Liver (tissue), 9 donors: ENCODE data around the gene KRTAP5-11. TPM values are rescaled to one million over a fixed set of nuclear protein-coding genes. Genes with fewer than 3 reads are reported as not detected.

Experiments used
- DNase-seq: peaks from one replicate; pipeline ENCODE4 v3.0.0-alpha.2; 2017; ENCODE audit warnings: low spot score
- H3K27ac ChIP-seq, 2 donors: one replicate each; pipeline ENCODE4 v1.7.0; 2013; ENCODE audit warnings: inconsistent platforms in 2 of 2, low read length in 2 of 2, control low read depth in 1 of 2, low read depth in 1 of 2, mild to moderate bottlenecking in 1 of 2
- H3K27me3 ChIP-seq, 4 donors: one replicate each; pipeline versions ENCODE4 v1.6.1 to v1.7.0; 2013; ENCODE audit warnings: low read length in 3 of 4, inconsistent platforms in 1 of 4, mild to moderate bottlenecking in 1 of 4, moderate library complexity in 1 of 4; ENCODE audit not compliant: control insufficient read depth in 4 of 4, insufficient read depth in 4 of 4
- H3K36me3 ChIP-seq, 4 donors: one replicate each; pipeline versions ENCODE4 v1.6.1 to v1.7.0; 2013; ENCODE audit warnings: low read length in 3 of 4, mild to moderate bottlenecking in 3 of 4, low read depth in 1 of 4, moderate library complexity in 1 of 4; ENCODE audit not compliant: control insufficient read depth in 4 of 4, insufficient read depth in 3 of 4
- H3K4me1 ChIP-seq, 4 donors: one replicate each; pipeline versions ENCODE4 v1.6.1 to v1.7.0; 2013; ENCODE audit warnings: low read length in 3 of 4, mild to moderate bottlenecking in 3 of 4, moderate library complexity in 1 of 4; ENCODE audit not compliant: control insufficient read depth in 4 of 4, insufficient read depth in 4 of 4
- H3K4me3 ChIP-seq, 3 donors: one replicate each; pipeline versions ENCODE4 v1.6.1 to v1.7.0; 2013; ENCODE audit warnings: low read length in 3 of 3, control low read depth in 1 of 3, low read depth in 1 of 3, mild to moderate bottlenecking in 1 of 3
- H3K9ac ChIP-seq, 2 donors: one replicate each; pipeline ENCODE4 v1.7.0; 2013; ENCODE audit warnings: low read length in 2 of 2, mild to moderate bottlenecking in 2 of 2, moderate library complexity in 2 of 2, control low read depth in 1 of 2, low read depth in 1 of 2
- H3K9me3 ChIP-seq, 4 donors: one replicate each; pipeline versions ENCODE4 v1.6.1 to v1.7.0; 2013; ENCODE audit warnings: low read length in 3 of 4; ENCODE audit not compliant: control insufficient read depth in 4 of 4
- ATF3 ChIP-seq: IDR thresholded peaks from 2 replicates; pipeline ENCODE4 v1.6.1; 2016; ENCODE audit warnings: antibody characterized with exemption
- EGR1 ChIP-seq, 2 donors: IDR thresholded peaks; 2 replicates each; pipeline ENCODE4 v1.6.1; 2016 to 2018; ENCODE audit warnings: antibody characterized with exemption in 2 of 2, low read depth in 2 of 2
- GABPA ChIP-seq, 2 donors: IDR thresholded peaks in 1 of 2; conservative IDR thresholded peaks in 1 of 2; 2 replicates each; pipeline ENCODE4 v1.6.1; 2016; ENCODE audit warnings: antibody characterized with exemption in 2 of 2, mild to moderate bottlenecking in 1 of 2, moderate library complexity in 1 of 2
- HNF4A ChIP-seq, 2 donors: conservative IDR thresholded peaks; 2 replicates each; pipeline ENCODE4 v1.6.1; 2016; ENCODE audit warnings: antibody characterized with exemption in 2 of 2, mild to moderate bottlenecking in 2 of 2
- HNF4G ChIP-seq: IDR thresholded peaks from 2 replicates; pipeline ENCODE4 v1.6.1; 2016; ENCODE audit warnings: antibody characterized with exemption
- MAX ChIP-seq: IDR thresholded peaks from 2 replicates; pipeline ENCODE4 v1.6.1; 2016; ENCODE audit warnings: antibody characterized with exemption
- NR2F2 ChIP-seq: IDR thresholded peaks from 2 replicates; pipeline ENCODE4 v1.6.1; 2016; ENCODE audit warnings: antibody characterized with exemption
- RAD21 ChIP-seq, 2 donors: IDR thresholded peaks; 2 replicates each; pipeline ENCODE4 v1.6.1; 2016; ENCODE audit warnings: antibody characterized with exemption in 2 of 2, mild to moderate bottlenecking in 2 of 2
- RXRA ChIP-seq, 2 donors: IDR thresholded peaks; 2 replicates each; pipeline ENCODE4 v1.6.1; 2017 to 2018; ENCODE audit warnings: antibody characterized with exemption in 2 of 2, mild to moderate bottlenecking in 1 of 2
- TAF1 ChIP-seq: conservative IDR thresholded peaks from 2 replicates; pipeline ENCODE4 v1.6.1; 2016; ENCODE audit warnings: antibody characterized with exemption, mild to moderate bottlenecking
- YY1 ChIP-seq: IDR thresholded peaks from 2 replicates; pipeline ENCODE4 v1.6.1; 2016; ENCODE audit warnings: antibody characterized with exemption, mild to moderate bottlenecking
- WGBS: extraction: QIAGEN DNeasy Blood & Tissue Kit; methylation state at CpG from one replicate; pipeline ENCODE4 v1.1.7; 2013; 5-methylcytosine and 5-hydroxymethylcytosine counted together
- polyA plus RNA-seq, 2 donors: library from polyadenylated mRNA; stranded (reverse) in 1 of 2; unstranded in 1 of 2; fragments of 200-250 nt in 1 of 2; fragments of >200 nt in 1 of 2; fragmentation: Nextera tagmentation in 1 of 2; extraction: Ambion mirVana in 1 of 2; gene quantifications; one replicate each; pipeline versions ENCODE4 v1.2.1 to v1.2.3, GENCODE V29; 2013 to 2015
- total RNA-seq, 2 donors: library from RNA; depleted of rRNA; stranded (reverse); fragments of >200 nt; gene quantifications; one replicate each; pipeline ENCODE4 v1.2.3, GENCODE V29; 2014
- TF ChIP-seq, protein P1 (sequence below): IDR thresholded peaks from 2 replicates; pipeline ENCODE4 v1.6.1; 2016; ENCODE audit warnings: antibody characterized with exemption, mild to moderate bottlenecking
- TF ChIP-seq, protein P2 (sequence below): fragments of 150-350 bp; IDR thresholded peaks from 2 replicates; pipeline ENCODE4 v1.5.1; 2017; ENCODE audit warnings: improper control_type of control experiment, low read depth, low read length; ENCODE audit not compliant: missing input control
- TF ChIP-seq, protein P3 (sequence below): IDR thresholded peaks from 2 replicates; pipeline ENCODE4 v1.6.1; 2016; ENCODE audit warnings: antibody characterized with exemption
- donor health status: healthy.
- donor health status: healthy.
- donor health status: healthy.
- donor health status: healthy.
- donor health status: healthy.

Gene KRTAP5-11
- total and polyA plus RNA-seq, 4 donors: not detected

DNA sequence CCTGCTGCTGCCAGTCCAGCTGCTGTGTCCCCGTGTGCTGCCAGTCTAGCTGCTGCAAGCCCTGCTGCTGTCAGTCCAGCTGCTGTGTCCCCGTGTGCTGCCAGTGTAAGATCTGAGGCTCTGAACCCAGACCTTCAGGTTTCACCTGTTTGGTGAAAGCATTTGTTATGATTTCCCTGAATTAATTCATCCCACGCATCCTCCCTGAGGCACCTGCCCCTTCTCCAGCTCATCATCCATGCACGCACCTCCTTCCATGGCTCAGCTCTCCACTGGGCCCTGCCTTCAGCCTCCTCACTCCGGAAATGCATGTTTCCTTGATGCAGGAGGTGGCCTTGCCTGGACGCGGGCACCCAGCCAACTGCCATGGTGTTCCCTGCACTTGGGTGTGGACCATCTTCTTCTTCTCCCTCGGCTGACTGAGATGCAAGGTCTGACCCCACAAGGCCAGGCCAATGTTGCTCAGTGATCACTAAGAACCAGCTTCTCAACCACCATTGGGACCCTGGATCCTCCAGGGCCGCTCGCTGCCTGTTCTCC, 16.5 kb downstream of the KRTAP5-11 start:
- no peak overlapping the region for H3K27ac ChIP-seq
- 80% methylated on average over 10 of the region's 10 CpGs for WGBS
- H3K4me1 ChIP-seq: peaks cover 0 to 4% (median 3%) of the 10 kb centered on the region in 4 donors
- no peaks in the 10 kb centered on the region for H3K27me3 ChIP-seq
- no peak for DNase-seq
- no peaks in the 10 kb centered on the region for H3K36me3 ChIP-seq
- H3K9ac ChIP-seq: no peak overlapping the region
- no peak for TF ChIP-seq MAX
- TF ChIP-seq GABPA (IDR thresholded peaks at IDR 0.05 in 1 of 2, conservative IDR thresholded peaks at IDR 0.05 in 1 of 2): no peak
- TF ChIP-seq, protein P1, sequence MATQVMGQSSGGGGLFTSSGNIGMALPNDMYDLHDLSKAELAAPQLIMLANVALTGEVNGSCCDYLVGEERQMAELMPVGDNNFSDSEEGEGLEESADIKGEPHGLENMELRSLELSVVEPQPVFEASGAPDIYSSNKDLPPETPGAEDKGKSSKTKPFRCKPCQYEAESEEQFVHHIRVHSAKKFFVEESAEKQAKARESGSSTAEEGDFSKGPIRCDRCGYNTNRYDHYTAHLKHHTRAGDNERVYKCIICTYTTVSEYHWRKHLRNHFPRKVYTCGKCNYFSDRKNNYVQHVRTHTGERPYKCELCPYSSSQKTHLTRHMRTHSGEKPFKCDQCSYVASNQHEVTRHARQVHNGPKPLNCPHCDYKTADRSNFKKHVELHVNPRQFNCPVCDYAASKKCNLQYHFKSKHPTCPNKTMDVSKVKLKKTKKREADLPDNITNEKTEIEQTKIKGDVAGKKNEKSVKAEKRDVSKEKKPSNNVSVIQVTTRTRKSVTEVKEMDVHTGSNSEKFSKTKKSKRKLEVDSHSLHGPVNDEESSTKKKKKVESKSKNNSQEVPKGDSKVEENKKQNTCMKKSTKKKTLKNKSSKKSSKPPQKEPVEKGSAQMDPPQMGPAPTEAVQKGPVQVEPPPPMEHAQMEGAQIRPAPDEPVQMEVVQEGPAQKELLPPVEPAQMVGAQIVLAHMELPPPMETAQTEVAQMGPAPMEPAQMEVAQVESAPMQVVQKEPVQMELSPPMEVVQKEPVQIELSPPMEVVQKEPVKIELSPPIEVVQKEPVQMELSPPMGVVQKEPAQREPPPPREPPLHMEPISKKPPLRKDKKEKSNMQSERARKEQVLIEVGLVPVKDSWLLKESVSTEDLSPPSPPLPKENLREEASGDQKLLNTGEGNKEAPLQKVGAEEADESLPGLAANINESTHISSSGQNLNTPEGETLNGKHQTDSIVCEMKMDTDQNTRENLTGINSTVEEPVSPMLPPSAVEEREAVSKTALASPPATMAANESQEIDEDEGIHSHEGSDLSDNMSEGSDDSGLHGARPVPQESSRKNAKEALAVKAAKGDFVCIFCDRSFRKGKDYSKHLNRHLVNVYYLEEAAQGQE: no peak
- no peak for TF ChIP-seq ATF3
- TF ChIP-seq NR2F2: no peak
- TF ChIP-seq, protein P2, sequence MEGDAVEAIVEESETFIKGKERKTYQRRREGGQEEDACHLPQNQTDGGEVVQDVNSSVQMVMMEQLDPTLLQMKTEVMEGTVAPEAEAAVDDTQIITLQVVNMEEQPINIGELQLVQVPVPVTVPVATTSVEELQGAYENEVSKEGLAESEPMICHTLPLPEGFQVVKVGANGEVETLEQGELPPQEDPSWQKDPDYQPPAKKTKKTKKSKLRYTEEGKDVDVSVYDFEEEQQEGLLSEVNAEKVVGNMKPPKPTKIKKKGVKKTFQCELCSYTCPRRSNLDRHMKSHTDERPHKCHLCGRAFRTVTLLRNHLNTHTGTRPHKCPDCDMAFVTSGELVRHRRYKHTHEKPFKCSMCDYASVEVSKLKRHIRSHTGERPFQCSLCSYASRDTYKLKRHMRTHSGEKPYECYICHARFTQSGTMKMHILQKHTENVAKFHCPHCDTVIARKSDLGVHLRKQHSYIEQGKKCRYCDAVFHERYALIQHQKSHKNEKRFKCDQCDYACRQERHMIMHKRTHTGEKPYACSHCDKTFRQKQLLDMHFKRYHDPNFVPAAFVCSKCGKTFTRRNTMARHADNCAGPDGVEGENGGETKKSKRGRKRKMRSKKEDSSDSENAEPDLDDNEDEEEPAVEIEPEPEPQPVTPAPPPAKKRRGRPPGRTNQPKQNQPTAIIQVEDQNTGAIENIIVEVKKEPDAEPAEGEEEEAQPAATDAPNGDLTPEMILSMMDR: no peak
- TF ChIP-seq TAF1: no peak
- TF ChIP-seq RXRA (IDR thresholded peaks at IDR 0.05): no peak
- TF ChIP-seq HNF4A (conservative IDR thresholded peaks at IDR 0.05): no peak
- TF ChIP-seq, protein P3, sequence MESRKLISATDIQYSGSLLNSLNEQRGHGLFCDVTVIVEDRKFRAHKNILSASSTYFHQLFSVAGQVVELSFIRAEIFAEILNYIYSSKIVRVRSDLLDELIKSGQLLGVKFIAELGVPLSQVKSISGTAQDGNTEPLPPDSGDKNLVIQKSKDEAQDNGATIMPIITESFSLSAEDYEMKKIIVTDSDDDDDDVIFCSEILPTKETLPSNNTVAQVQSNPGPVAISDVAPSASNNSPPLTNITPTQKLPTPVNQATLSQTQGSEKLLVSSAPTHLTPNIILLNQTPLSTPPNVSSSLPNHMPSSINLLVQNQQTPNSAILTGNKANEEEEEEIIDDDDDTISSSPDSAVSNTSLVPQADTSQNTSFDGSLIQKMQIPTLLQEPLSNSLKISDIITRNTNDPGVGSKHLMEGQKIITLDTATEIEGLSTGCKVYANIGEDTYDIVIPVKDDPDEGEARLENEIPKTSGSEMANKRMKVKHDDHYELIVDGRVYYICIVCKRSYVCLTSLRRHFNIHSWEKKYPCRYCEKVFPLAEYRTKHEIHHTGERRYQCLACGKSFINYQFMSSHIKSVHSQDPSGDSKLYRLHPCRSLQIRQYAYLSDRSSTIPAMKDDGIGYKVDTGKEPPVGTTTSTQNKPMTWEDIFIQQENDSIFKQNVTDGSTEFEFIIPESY: no peak
- H3K4me3 ChIP-seq: no peak overlapping the region
- H3K9me3 ChIP-seq: no peaks in the 10 kb centered on the region

- Histone ChIP-seq H3K27ac (no peak within 1 kb of the TSS), H3K4me1 (peaks cover 0 to 4% (median 3%) of the 10 kb centered on the region in 4 donors), H3K27me3 (no peaks in the 10 kb centered on the region), H3K36me3 (no peaks in the 10 kb centered on the region), H3K9ac (no peak within 1 kb of the TSS), H3K4me3 (no peak within 1 kb of the TSS), H3K9me3 (no peaks in the 10 kb centered on the region)
- WGBS: 73% methylated on average over 5 of the region's 5 CpGs
- no peak for DNase-seq
- no peak for TF ChIP-seq GABPA (IDR thresholded peaks at IDR 0.05 in 1 of 2, conservative IDR thresholded peaks at IDR 0.05 in 1 of 2)
- TF ChIP-seq YY1: no peak
- TF ChIP-seq, protein P3: no peak
- TF ChIP-seq EGR1 (IDR thresholded peaks at IDR 0.05; ENCODE audit: low read depth in 2 of 2): no peak
- TF ChIP-seq RAD21 (IDR thresholded peaks at IDR 0.05): no peak
- no peak for TF ChIP-seq HNF4G
- no peak for TF ChIP-seq HNF4A (conservative IDR thresholded peaks at IDR 0.05)
- TF ChIP-seq, protein P1: no peak
- TF ChIP-seq, protein P2: no peak
- TF ChIP-seq NR2F2: no peak
Measured at GRCh38 chr11:71565263-71565662, 17.4 kb downstream of the KRTAP5-11 start, which contains the start of gene KRTAP5-10. Gene KRTAP5-10 (plus strand): TSS chr11:71565563. CDS start chr11:71565588, 25 bp downstream.
